Measurements from ENCODE around the gene FARS2. TPM values are rescaled to one million over a fixed set of nuclear protein-coding genes. Genes with fewer than 3 reads are reported as not detected.
"Not testable (repeated sequence)": the region's sequence is repeated elsewhere in the genome, so short reads cannot be mapped to it uniquely, and the experiment has no call there.

The FARS2 gene
- polyA plus RNA-seq, 1 donor, result 18.7 TPM

- no peak for DNase-seq
These were observed 525.8 kb downstream of the FARS2 start for GRCh38 chr6:5786969-5787720.

DNA sequence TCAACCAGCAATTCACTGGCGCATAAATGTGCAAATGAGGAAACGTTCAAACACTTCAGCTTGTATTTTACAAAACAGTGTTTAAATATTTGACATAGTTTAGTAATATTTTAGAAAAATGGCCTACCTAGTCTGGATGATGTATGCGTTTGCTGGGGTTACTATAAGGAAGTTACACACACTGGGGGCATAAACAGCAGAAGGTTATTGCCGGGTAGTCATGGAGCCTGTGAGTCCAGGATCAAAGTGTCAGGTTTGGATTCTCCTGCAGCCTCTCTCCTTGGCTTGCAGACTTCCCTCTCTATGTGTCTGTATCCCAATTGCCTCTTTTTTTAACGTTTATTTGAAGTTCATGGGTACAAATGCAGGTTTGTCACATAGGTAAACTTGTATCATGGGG is 528.1 kb downstream of the FARS2 start:
- not testable (repeated sequence) for DNase-seq

DNA sequence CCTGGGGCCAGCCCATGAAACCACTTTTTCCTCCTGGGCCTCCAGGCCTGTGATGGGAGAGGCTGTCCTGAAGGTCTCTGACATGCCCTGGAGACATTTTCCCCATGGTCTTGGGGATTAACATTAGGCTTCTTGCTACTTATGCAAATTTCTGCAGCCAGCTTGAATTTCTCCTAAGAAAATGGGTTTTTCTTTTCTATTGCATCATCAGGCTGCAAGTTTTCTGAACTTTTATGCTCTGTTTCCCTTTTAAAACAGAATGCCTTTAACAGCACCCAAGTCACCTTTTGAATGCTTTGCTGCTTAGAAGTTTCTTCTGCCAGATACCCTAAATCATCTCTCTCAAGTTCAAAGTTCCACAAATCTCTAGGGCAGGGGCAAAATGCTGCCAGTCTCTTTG is 535.2 kb downstream of the FARS2 start:
- DNase-seq, result not testable (repeated sequence)

DNA sequence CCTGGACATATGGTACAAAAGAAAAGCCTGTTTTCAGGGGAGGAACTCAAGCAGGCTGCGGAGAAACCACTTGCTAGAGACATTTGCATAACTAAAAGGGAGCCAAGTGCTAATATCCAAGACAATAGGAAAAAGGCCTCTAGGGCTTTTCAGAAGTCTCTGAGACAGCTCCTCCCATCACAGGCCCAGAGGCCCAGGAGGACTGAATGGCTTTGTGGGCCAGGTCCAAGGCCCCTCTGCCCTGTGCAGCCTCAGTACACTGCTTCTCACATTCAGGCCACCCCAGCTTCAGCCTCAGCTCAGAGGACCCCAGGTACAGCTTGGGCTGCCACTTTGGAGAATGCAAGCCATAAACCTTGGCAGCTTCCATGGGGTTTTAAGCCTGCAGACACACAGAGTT is 545.1 kb downstream of the FARS2 start:
- DNase-seq, result not testable (repeated sequence)

DNA sequence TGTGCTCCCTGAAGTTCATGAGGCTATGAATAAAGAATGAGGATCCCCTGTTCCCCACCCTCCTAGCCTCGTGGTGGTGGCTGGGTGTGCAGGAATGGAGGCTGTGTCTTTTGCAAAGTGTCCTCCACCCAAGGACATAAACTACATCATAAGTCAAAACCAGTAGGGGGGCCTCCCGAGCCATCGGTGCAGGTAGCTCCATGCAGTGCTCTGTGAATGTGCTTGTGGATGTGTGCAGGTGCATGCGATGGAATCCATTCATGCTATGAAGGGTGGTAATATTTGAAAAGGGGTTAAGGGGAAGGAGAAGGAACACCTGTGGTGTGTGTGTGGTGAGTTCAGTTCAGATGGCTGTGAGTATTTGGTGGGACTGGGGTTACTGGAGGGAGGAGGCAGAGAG is 548.1 kb downstream of the FARS2 start:
- no peak for DNase-seq

GRCh38 chr6:5811997-5812396 is 550.7 kb downstream of the FARS2 start:
- no peak for DNase-seq

DNA sequence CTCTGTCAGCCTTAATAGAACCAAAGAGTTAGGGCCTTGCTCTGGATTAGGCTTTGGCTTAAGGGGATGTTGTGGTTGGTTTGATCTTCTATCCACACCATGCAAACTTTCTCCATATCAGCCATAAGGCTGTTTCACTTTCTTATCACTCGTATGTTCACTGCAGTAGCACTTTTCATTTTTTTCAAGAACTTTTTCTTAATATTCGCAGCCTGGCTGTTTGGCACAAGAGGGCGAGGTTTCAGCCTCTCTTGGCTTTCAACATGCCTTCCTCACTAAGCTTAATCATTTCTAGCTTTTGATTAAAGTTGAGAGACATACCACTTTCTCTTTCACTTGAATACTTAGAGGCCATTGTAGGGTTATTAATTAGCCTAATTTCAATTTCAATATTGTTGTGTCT is 552.3 kb downstream of the FARS2 start:
- DNase-seq, result no peak

DNA sequence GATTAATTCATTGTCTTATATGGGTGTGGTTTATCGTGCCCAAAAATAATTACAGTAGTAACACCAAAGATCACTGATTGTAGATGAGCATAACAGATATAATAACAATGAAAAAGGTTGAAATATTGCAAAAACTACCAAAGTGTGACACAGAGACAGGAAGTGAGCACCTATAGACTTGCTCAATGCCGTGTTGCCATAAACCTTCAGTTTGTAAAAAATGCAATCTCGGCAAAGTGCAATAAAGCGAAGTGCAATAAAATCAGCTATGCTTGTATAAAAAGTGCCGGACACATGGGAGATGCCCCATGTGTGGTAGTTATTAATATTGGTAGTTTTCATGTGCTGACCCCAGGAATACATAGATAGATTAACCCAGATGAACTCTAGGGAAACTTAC is 552.8 kb downstream of the FARS2 start:
- no peak for DNase-seq

DNA sequence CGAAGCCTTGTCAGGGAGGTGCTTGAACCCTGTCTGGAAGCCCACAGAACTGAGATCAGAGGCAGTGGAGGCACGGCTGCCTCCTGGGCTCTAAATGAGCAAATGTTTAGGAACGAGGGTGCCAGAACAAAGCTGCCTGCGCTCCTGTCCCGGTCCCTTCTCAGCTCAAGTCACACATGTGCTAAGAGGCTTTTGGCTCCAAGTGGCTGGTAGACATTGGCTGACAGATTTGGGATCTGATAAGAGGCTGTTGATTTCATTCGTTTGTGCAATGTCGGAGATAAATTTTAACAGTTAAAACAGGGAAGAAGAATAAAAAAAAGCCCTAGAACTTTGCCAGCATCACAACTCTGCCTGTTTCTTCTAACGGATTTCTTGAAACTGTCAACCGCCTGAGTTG is 553.6 kb downstream of the FARS2 start:
- no peak for DNase-seq

DNA sequence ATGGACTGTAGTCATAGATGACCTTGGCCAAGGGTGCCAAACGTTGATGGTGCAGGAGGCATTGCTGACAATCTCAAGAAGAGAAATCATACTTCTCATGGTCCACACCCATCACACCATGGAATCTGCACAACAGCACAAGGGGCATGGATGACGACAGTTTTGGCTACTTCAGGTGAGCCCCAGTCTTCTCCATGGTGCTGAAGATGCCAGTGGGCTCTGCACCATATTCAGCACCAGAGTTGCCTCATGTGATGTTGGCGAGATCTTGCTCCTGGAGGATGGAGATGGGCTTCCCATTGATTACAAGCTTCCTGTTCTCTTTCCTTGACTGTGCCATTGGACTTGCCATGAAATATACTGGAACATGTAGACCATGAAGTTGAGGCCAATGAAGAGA is 556.6 kb downstream of the FARS2 start:
- DNase-seq, result no peak

DNA sequence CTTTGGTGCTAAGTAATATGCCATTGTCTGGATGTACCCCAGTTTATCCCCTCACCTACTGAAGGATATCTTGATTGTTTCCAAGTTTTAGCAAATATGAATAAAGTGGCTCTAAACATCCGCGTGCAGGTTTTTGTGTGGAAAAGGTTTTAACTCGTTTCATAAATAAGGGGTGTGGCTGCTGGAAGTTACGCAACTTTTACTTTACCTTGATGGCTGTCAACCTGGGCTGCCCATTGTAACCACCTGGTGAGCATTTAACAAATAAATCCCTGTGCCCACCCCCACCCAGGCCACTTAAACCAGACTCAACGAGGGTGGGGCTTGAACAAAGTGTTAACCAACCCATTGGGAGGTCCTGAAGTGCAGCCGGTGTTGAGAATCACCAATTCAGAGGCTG is 557.6 kb downstream of the FARS2 start:
- no peak for DNase-seq

Other genes with a start within 250 kb of the FARS2 start
- 1.8 TPM for gene PPP1R3G, start 176.2 kb upstream of the FARS2 start, polyA plus RNA-seq (ENCODE audit: insufficient read length)
- 38.3 TPM for gene LYRM4, start 563 bp upstream of the FARS2 start, polyA plus RNA-seq (ENCODE audit: insufficient read length)

All from left kidney (tissue), 2 donors.